ENCODE data around the gene IYD. TPM values are rescaled to one million over a fixed set of nuclear protein-coding genes. Genes with fewer than 3 reads are reported as not detected.

IYD gene
- total and polyA plus RNA-seq, 9 of the 15 experiments (the other 6 are each of a cell fraction or from before 2014, with no cell fraction given) = not detected

- TF ChIP-seq USF2 (CRISPR knock-in tag; IDR thresholded peaks at IDR 0.05) = no peak
- TF ChIP-seq TAF7 (tag; IDR thresholded peaks at IDR 0.05) = 0 out of 2 replicates have a peak, but pooled peaks have one; percentile 14
- TF ChIP-seq GATA2 (CRISPR knock-in tag; IDR thresholded peaks at IDR 0.05) = peak; percentile 14; the same call in 1 of the 2 replicates
- 0 out of 4 replicates have a peak, but pooled peaks of 1 of the 2 experiments have one; percentile 19 for TF ChIP-seq KDM1A (IDR thresholded peaks at IDR 0.05)
- no peak for TF ChIP-seq POU5F1 (IDR thresholded peaks at IDR 0.05; ENCODE audit: borderline replicate concordance, low read depth, low read length, partially characterized antibody)
- peak; percentile 95 for TF ChIP-seq CEBPG (CRISPR knock-in tag; IDR thresholded peaks at IDR 0.05)
- TF ChIP-seq CEBPG (tag; conservative IDR thresholded peaks at IDR 0.05 in 1 of 2, IDR thresholded peaks at IDR 0.05 in 1 of 2) = peak; percentile 98 to 99
- no peak for TF ChIP-seq MED1 (CRISPR knock-in tag; IDR thresholded peaks at IDR 0.05; ENCODE audit: borderline replicate concordance)
- peak; percentile 69; the same call in 1 of the 2 replicates for TF ChIP-seq EP300 (IDR thresholded peaks at IDR 0.05; ENCODE audit: low read length)
- TF ChIP-seq XRCC4 (IDR thresholded peaks at IDR 0.05; ENCODE audit: extremely low read depth, insufficient read depth, insufficient read length) = no peak
- TF ChIP-seq GABPB1 (CRISPR knock-in tag; IDR thresholded peaks at IDR 0.05) = no peak
- no peak for TF ChIP-seq BRCA1 (IDR thresholded peaks at IDR 0.05)
- no peak for TF ChIP-seq BRCA1 (CRISPR knock-in tag; IDR thresholded peaks at IDR 0.05)
- TF ChIP-seq SOX6 (IDR thresholded peaks at IDR 0.05) = peak; percentile 66
- TF ChIP-seq RREB1 (CRISPR knock-in tag; IDR thresholded peaks at IDR 0.05) = peak; percentile 77; the same call in 1 of the 2 replicates
These were observed 45.6 kb upstream of the IYD start (continued) for GRCh38 chr6:150323205-150323604.

All from K562 (cell line).